Neural cell (in vitro differentiated cells): ENCODE data around the gene SFN. TPM values are rescaled to one million over a fixed set of nuclear protein-coding genes. Genes with fewer than 3 reads are reported as not detected.

ENCODE experiments used
- H2AFZ ChIP-seq: fragments of 200-600, 300-800 bp; sonication (generic), shearing (Covaris generic); 2 replicates; pipeline ENCODE4 v1.6.0; 2014; ENCODE audit warnings: low read depth, mild to moderate bottlenecking, antibody characterized with exemption, low read length, moderate library complexity
- H3F3A ChIP-seq: fragments of 200-600 bp; shearing (Covaris generic); 2 replicates; pipeline ENCODE4 v1.6.1; 2016; ENCODE audit warnings: mild to moderate bottlenecking, moderate library complexity, mixed read lengths, antibody characterized with exemption, low read length; ENCODE audit not compliant: insufficient read depth, poor library complexity, severe bottlenecking
- H3K27ac ChIP-seq: fragments of 200-600, 300-800 bp; sonication (generic), shearing (Covaris generic); 2 replicates; pipeline ENCODE4 v1.5.1; 2014; ENCODE audit warnings: mild to moderate bottlenecking, low read length, moderate library complexity
- H3K27me3 ChIP-seq: fragments of 300-800, 200-600 bp; sonication (generic), shearing (Covaris generic); 2 replicates; pipeline ENCODE4 v1.6.0; 2014; ENCODE audit warnings: mild to moderate bottlenecking, low read depth, low read length, moderate library complexity; ENCODE audit not compliant: insufficient read depth
- H3K36me3 ChIP-seq: fragments of 300-800, 200-600 bp; sonication (generic), shearing (Covaris generic); 2 replicates; pipeline ENCODE4 v1.5.1; 2014; ENCODE audit warnings: mild to moderate bottlenecking, antibody characterized with exemption, low read length, moderate library complexity; ENCODE audit not compliant: insufficient read depth
- H3K4me2 ChIP-seq: fragments of 300-800, 200-600 bp; sonication (generic), shearing (Covaris generic); 2 replicates; pipeline ENCODE4 v1.6.0; 2014; ENCODE audit warnings: mild to moderate bottlenecking, low read length
- H3K4me3 ChIP-seq: fragments of 300-800, 200-600 bp; sonication (generic), shearing (Covaris generic); 2 replicates; pipeline ENCODE4 v1.5.1; 2014; ENCODE audit warnings: mild to moderate bottlenecking, low read length, moderate library complexity
- H3K79me2 ChIP-seq: fragments of 200-600 bp; shearing (Covaris generic); replicated peaks from 2 replicates; pipeline ENCODE4 v1.6.0; 2014; ENCODE audit warnings: mild to moderate bottlenecking, low read length, moderate library complexity; ENCODE audit not compliant: insufficient read depth
- H3K9ac ChIP-seq: fragments of 300-800, 200-600 bp; sonication (generic), shearing (Covaris generic); 2 replicates; pipeline ENCODE4 v1.6.1; 2016; ENCODE audit warnings: mild to moderate bottlenecking, low read length, mixed read lengths
- H3K9me2 ChIP-seq: fragments of 200-600 bp; shearing (Covaris generic); 2 replicates; pipeline ENCODE4 v1.6.1; 2016; ENCODE audit warnings: mild to moderate bottlenecking, low read length, mixed read lengths; ENCODE audit not compliant: insufficient read depth
- H3K9me3 ChIP-seq: fragments of 200-600, 300-800 bp; sonication (generic), shearing (Covaris generic); 2 replicates; pipeline ENCODE4 v1.6.1; 2016; ENCODE audit warnings: mild to moderate bottlenecking, mixed run types, low read length, moderate library complexity, mixed read lengths
- H4K20me1 ChIP-seq: fragments of 200-600 bp; shearing (Covaris generic); 2 replicates; pipeline ENCODE4 v1.6.1; 2016; ENCODE audit warnings: mild to moderate bottlenecking, mixed run types; ENCODE audit not compliant: insufficient read depth
- EP300 ChIP-seq: fragments of 450-650 bp; conservative IDR thresholded peaks from 2 replicates; pipeline ENCODE4 v1.6.1; 2014; ENCODE audit warnings: antibody characterized with exemption, mild to moderate bottlenecking, moderate library complexity; ENCODE audit not compliant: poor library complexity, severe bottlenecking
- EZH2 ChIP-seq: fragments of 200-600, 300-800 bp; shearing (Covaris generic), sonication (generic); IDR thresholded peaks from 2 replicates; pipeline ENCODE4 v1.6.1; 2014; ENCODE audit warnings: antibody characterized with exemption, low read length, borderline replicate concordance, mild to moderate bottlenecking; ENCODE audit not compliant: insufficient read depth, poor library complexity, severe bottlenecking
- MXI1 ChIP-seq: fragments of 450-650 bp; conservative IDR thresholded peaks from 2 replicates; pipeline ENCODE4 v1.6.1; 2014; ENCODE audit warnings: antibody characterized with exemption, mild to moderate bottlenecking; ENCODE audit not compliant: poor library complexity, severe bottlenecking
- POLR2AphosphoS5 ChIP-seq: IDR thresholded peaks from 2 replicates; pipeline ENCODE4 v1.6.1; 2012
- RAD21 ChIP-seq: fragments of 450-650 bp; conservative IDR thresholded peaks from 2 replicates; pipeline ENCODE4 v1.6.1; 2014; ENCODE audit warnings: antibody characterized with exemption, mild to moderate bottlenecking, moderate library complexity
- SMC3 ChIP-seq: fragments of 450-650 bp; conservative IDR thresholded peaks from 2 replicates; pipeline ENCODE4 v1.6.1; 2014; ENCODE audit warnings: antibody characterized with exemption, mild to moderate bottlenecking, moderate library complexity; ENCODE audit not compliant: poor library complexity
- TAF1 ChIP-seq: IDR thresholded peaks from 2 replicates; pipeline ENCODE4 v1.6.1; 2012; ENCODE audit warnings: low read depth
- polyA plus RNA-seq: library from polyadenylated mRNA; depleted of rRNA; stranded (reverse); fragments of >200 nt; gene quantifications from 2 replicates; pipeline ENCODE4 v1.2.3, GENCODE V29; 2014
- TF ChIP-seq, protein P1 (sequence below): IDR thresholded peaks from 2 replicates; pipeline ENCODE4 v1.6.1; 2012; ENCODE audit warnings: borderline replicate concordance
- TF ChIP-seq, protein P2 (sequence below): fragments of 450-650 bp; IDR thresholded peaks from 2 replicates; pipeline ENCODE4 v1.5.1; 2014; ENCODE audit warnings: antibody characterized with exemption, mild to moderate bottlenecking, moderate library complexity; ENCODE audit not compliant: poor library complexity, severe bottlenecking

The SFN gene
- polyA plus RNA-seq, 1 donor from 2014 or later: 0.25 TPM

DNA sequence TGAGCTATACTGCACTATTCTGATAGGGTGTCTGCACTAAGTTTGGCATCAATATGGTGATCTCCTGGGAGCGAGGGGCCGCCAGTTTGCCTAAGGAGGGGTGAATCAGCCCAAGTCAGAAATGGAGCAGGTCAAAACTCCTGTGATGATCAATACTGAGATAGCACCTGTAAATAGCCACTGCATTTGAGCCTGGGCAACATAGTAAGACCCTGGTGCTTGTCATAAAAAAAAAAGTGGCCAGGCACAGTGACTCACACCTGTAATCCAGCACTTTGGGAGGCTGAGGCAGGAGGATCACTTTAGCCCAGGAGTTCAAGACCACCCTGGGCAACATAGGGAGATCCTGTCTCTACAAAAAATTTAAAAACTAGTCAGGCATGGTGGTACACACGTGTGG lies 48.1 kb upstream of the SFN start:
- H3K36me3 ChIP-seq: no peaks in the 10 kb centered on the region
- H3K9me2 ChIP-seq: no peaks in the 10 kb centered on the region
- H3K27ac ChIP-seq: no peak overlapping the region
- TF ChIP-seq, protein P1, sequence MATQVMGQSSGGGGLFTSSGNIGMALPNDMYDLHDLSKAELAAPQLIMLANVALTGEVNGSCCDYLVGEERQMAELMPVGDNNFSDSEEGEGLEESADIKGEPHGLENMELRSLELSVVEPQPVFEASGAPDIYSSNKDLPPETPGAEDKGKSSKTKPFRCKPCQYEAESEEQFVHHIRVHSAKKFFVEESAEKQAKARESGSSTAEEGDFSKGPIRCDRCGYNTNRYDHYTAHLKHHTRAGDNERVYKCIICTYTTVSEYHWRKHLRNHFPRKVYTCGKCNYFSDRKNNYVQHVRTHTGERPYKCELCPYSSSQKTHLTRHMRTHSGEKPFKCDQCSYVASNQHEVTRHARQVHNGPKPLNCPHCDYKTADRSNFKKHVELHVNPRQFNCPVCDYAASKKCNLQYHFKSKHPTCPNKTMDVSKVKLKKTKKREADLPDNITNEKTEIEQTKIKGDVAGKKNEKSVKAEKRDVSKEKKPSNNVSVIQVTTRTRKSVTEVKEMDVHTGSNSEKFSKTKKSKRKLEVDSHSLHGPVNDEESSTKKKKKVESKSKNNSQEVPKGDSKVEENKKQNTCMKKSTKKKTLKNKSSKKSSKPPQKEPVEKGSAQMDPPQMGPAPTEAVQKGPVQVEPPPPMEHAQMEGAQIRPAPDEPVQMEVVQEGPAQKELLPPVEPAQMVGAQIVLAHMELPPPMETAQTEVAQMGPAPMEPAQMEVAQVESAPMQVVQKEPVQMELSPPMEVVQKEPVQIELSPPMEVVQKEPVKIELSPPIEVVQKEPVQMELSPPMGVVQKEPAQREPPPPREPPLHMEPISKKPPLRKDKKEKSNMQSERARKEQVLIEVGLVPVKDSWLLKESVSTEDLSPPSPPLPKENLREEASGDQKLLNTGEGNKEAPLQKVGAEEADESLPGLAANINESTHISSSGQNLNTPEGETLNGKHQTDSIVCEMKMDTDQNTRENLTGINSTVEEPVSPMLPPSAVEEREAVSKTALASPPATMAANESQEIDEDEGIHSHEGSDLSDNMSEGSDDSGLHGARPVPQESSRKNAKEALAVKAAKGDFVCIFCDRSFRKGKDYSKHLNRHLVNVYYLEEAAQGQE: no peak
- TF ChIP-seq SMC3 (no peak), EZH2 (no peak), EP300 (no peak), MXI1 (no peak), RAD21 (no peak), TAF1 (no peak), POLR2AphosphoS5 (no peak)
- TF ChIP-seq, protein P2, sequence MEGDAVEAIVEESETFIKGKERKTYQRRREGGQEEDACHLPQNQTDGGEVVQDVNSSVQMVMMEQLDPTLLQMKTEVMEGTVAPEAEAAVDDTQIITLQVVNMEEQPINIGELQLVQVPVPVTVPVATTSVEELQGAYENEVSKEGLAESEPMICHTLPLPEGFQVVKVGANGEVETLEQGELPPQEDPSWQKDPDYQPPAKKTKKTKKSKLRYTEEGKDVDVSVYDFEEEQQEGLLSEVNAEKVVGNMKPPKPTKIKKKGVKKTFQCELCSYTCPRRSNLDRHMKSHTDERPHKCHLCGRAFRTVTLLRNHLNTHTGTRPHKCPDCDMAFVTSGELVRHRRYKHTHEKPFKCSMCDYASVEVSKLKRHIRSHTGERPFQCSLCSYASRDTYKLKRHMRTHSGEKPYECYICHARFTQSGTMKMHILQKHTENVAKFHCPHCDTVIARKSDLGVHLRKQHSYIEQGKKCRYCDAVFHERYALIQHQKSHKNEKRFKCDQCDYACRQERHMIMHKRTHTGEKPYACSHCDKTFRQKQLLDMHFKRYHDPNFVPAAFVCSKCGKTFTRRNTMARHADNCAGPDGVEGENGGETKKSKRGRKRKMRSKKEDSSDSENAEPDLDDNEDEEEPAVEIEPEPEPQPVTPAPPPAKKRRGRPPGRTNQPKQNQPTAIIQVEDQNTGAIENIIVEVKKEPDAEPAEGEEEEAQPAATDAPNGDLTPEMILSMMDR: no peak
- no peaks in the 10 kb centered on the region for H3K9me3 ChIP-seq
- no peaks in the 10 kb centered on the region for H3F3A ChIP-seq
- H3K9ac ChIP-seq: no peak overlapping the region
- no peak overlapping the region for H3K4me2 ChIP-seq
- H3K79me2 ChIP-seq: no peaks in the 10 kb centered on the region
- H4K20me1 ChIP-seq: no peaks in the 10 kb centered on the region
- no peak overlapping the region for H3K4me3 ChIP-seq
- no peaks in the 10 kb centered on the region for H3K27me3 ChIP-seq
- H2AFZ ChIP-seq: no peak overlapping the region

DNA sequence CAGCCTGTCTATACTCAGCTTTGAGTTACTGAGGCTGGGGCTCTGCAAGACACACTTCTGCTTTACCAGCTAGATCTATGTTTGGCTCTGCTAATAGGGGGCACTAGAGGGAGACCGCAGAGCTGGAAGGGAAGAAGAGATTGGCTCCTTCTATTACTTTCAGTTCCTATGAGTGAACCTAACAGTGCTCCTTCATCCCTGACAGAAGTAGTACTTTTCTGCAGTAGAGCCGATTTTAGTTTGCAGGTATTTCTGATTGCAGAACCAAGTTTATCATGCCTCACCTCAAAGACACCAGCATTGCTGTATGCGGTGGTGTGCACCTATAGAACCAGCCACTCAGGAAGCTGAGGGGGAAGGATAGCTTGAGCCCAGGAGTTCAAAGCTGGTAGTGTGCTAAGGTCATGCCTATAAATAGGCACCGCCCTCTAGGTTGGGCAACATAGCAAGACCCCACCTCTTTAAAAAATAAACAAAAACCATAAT lies 42.1 kb upstream of the SFN start:
- Histone ChIP-seq H3K79me2 (peaks cover 3% of the 10 kb centered on the region), H3K9me2 (no peaks in the 10 kb centered on the region), H3K4me2 (no peak overlapping the region), H3K9me3 (no peaks in the 10 kb centered on the region), H3K9ac (no peak overlapping the region), H3K36me3 (no peaks in the 10 kb centered on the region), H3K27ac (no peak overlapping the region), H2AFZ (no peak overlapping the region), H3F3A (no peaks in the 10 kb centered on the region), H4K20me1 (no peaks in the 10 kb centered on the region), H3K27me3 (no peaks in the 10 kb centered on the region), H3K4me3 (no peak overlapping the region)
- TF ChIP-seq EZH2 (no peak), TAF1 (no peak), SMC3 (no peak), RAD21 (no peak), MXI1 (no peak), POLR2AphosphoS5 (no peak), EP300 (no peak)
- TF ChIP-seq, protein P1: no peak
- TF ChIP-seq, protein P2: no peak
